ENCODE measurements around the gene SLC49A3.
A peak's percentile ranks its signal among the peaks of the same experiment; 100 is the strongest.
"Not testable (repeated sequence)": the region's sequence is repeated elsewhere in the genome, so short reads cannot be mapped to it uniquely, and the experiment has no call there.

SLC49A3 gene

GRCh38 chr4:712093-712492 lies 23.1 kb upstream of the SLC49A3 start:
- ATAC-seq (ENCODE audit: low read depth) (no peak), DNase-seq (ENCODE audit: low spot score in 2 of 2) (no peak)
- peaks cover 11% of the 10 kb centered on the region for H3K36me3 Mint-ChIP-seq
- H3K4me1 Mint-ChIP-seq = peaks cover 28% of the 10 kb centered on the region
- no peaks in the 10 kb centered on the region for H3K9me3 Mint-ChIP-seq
- H3K4me3 Mint-ChIP-seq = no peak overlapping the region
- no peak overlapping the region for H3K27ac Mint-ChIP-seq
- H3K27me3 Mint-ChIP-seq = no peaks in the 10 kb centered on the region

GRCh38 chr4:710916-711315 lies 22.0 kb upstream of the SLC49A3 start:
- H3K4me3 Mint-ChIP-seq = no peak overlapping the region
- H3K36me3 Mint-ChIP-seq = peaks cover 9% of the 10 kb centered on the region
- no peaks in the 10 kb centered on the region for H3K9me3 Mint-ChIP-seq
- H3K27me3 Mint-ChIP-seq = no peaks in the 10 kb centered on the region
- ATAC-seq (ENCODE audit: low read depth) = no peak
- H3K4me1 Mint-ChIP-seq = peaks cover 30% of the 10 kb centered on the region
- H3K27ac Mint-ChIP-seq = no peak overlapping the region
- no peak for DNase-seq (ENCODE audit: low spot score in 2 of 2)

GRCh38 chr4:710116-710515 lies 21.2 kb upstream of the SLC49A3 start:
- no peak for DNase-seq (ENCODE audit: low spot score in 2 of 2)
- Mint-ChIP-seq H3K27ac (peak overlapping the region; percentile 59), H3K27me3 (no peaks in the 10 kb centered on the region), H3K9me3 (no peaks in the 10 kb centered on the region), H3K36me3 (peaks cover 9% of the 10 kb centered on the region), H3K4me3 (no peak overlapping the region), H3K4me1 (peaks cover 32% of the 10 kb centered on the region)
- no peak for ATAC-seq (ENCODE audit: low read depth)

GRCh38 chr4:709348-709747 lies 20.4 kb upstream of the SLC49A3 start:
- Mint-ChIP-seq H3K9me3 (no peaks in the 10 kb centered on the region), H3K27me3 (no peaks in the 10 kb centered on the region), H3K4me1 (peaks cover 31% of the 10 kb centered on the region), H3K4me3 (no peak overlapping the region), H3K36me3 (peaks cover 6% of the 10 kb centered on the region), H3K27ac (peak overlapping the region; percentile 59)
- no peak for ATAC-seq (ENCODE audit: low read depth)
- DNase-seq (ENCODE audit: low spot score in 2 of 2) = no peak

- Mint-ChIP-seq H3K4me3 (no peak overlapping the region), H3K27ac (no peak overlapping the region), H3K27me3 (no peaks in the 10 kb centered on the region), H3K4me1 (peaks cover 30% of the 10 kb centered on the region), H3K9me3 (no peaks in the 10 kb centered on the region), H3K36me3 (peaks cover 6% of the 10 kb centered on the region)
- ATAC-seq (ENCODE audit: low read depth) = no peak
- DNase-seq (ENCODE audit: low spot score in 2 of 2) = no peak
Observed at GRCh38 chr4:708631-708933, 19.6 kb upstream of the SLC49A3 start.

GRCh38 chr4:707929-708630 lies 19.1 kb upstream of the SLC49A3 start:
- no peak for ATAC-seq (ENCODE audit: low read depth)
- H3K27ac Mint-ChIP-seq = no peak overlapping the region

GRCh38 chr4:706834-707598 lies 18.1 kb upstream of the SLC49A3 start:
- Mint-ChIP-seq H3K27me3 (no peaks in the 10 kb centered on the region), H3K4me1 (peaks cover 30% of the 10 kb centered on the region), H3K9me3 (no peaks in the 10 kb centered on the region), H3K27ac (no peak overlapping the region), H3K4me3 (peak overlapping the region; percentile 48), H3K36me3 (peaks cover 6% of the 10 kb centered on the region)
- ATAC-seq (ENCODE audit: low read depth) (no peak), DNase-seq (ENCODE audit: low spot score in 2 of 2) (no peak)

More at GRCh38 chr4:707929-708630, 19.1 kb upstream of the SLC49A3 start:
- Mint-ChIP-seq H3K36me3 (peaks cover 6% of the 10 kb centered on the region), H3K4me3 (no peak overlapping the region), H3K9me3 (no peaks in the 10 kb centered on the region), H3K4me1 (peaks cover 30% of the 10 kb centered on the region), H3K27me3 (no peaks in the 10 kb centered on the region)
- DNase-seq (ENCODE audit: low spot score in 2 of 2) = no peak

- not testable (repeated sequence) for DNase-seq (ENCODE audit: low spot score in 2 of 2); H3K27me3 Mint-ChIP-seq; H3K9me3 Mint-ChIP-seq; H3K27ac Mint-ChIP-seq; ATAC-seq (ENCODE audit: low read depth); H3K36me3 Mint-ChIP-seq
- Mint-ChIP-seq H3K4me1 (peaks cover 30% of the 10 kb centered on the region), H3K4me3 (peak overlapping the region; percentile 90)
Observed at GRCh38 chr4:706083-706633, 17.2 kb upstream of the SLC49A3 start.

GRCh38 chr4:705278-706082 lies 16.5 kb upstream of the SLC49A3 start, which contains the start of gene PCGF3:
Gene PCGF3, plus strand, starts transcription at chr4:705832. Its CDS starts 27,849 bp downstream, at chr4:733681.
- Mint-ChIP-seq H3K4me3 (peak within 1 kb of the TSS; percentile 90), H3K36me3 (peaks cover 6% of the 10 kb centered on the region), H3K27ac (peak within 1 kb of the TSS; percentile 75), H3K4me1 (peaks cover 34% of the 10 kb centered on the region), H3K27me3 (no peaks in the 10 kb centered on the region), H3K9me3 (no peaks in the 10 kb centered on the region)
- peak; percentile 90 to 93 for DNase-seq (ENCODE audit: low spot score in 2 of 2)
- peak; percentile 96 for ATAC-seq (ENCODE audit: low read depth)

GRCh38 chr4:704971-705277 lies 16.0 kb upstream of the SLC49A3 start:
- no peaks in the 10 kb centered on the region for H3K9me3 Mint-ChIP-seq
- H3K27ac Mint-ChIP-seq = peak overlapping the region; percentile 75
- H3K36me3 Mint-ChIP-seq = peaks cover 2% of the 10 kb centered on the region
- peak overlapping the region; percentile 90 for H3K4me3 Mint-ChIP-seq
- no peak for ATAC-seq (ENCODE audit: low read depth)
- no peak for DNase-seq (ENCODE audit: low spot score in 2 of 2)
- H3K4me1 Mint-ChIP-seq = peaks cover 28% of the 10 kb centered on the region
- H3K27me3 Mint-ChIP-seq = no peaks in the 10 kb centered on the region

GRCh38 chr4:704198-704891 lies 15.4 kb upstream of the SLC49A3 start:
- no peaks in the 10 kb centered on the region for H3K27me3 Mint-ChIP-seq
- ATAC-seq (ENCODE audit: low read depth) (no peak), DNase-seq (ENCODE audit: low spot score in 2 of 2) (no peak)
- no peaks in the 10 kb centered on the region for H3K9me3 Mint-ChIP-seq
- H3K27ac Mint-ChIP-seq = no peak overlapping the region
- H3K36me3 Mint-ChIP-seq = no peaks in the 10 kb centered on the region
- H3K4me3 Mint-ChIP-seq = peak overlapping the region; percentile 90
- peaks cover 25% of the 10 kb centered on the region for H3K4me1 Mint-ChIP-seq

GRCh38 chr4:703336-704197 lies 14.6 kb upstream of the SLC49A3 start:
- no peaks in the 10 kb centered on the region for H3K9me3 Mint-ChIP-seq
- peaks cover 23% of the 10 kb centered on the region for H3K4me1 Mint-ChIP-seq
- H3K27ac Mint-ChIP-seq = no peak overlapping the region
- ATAC-seq (ENCODE audit: low read depth) (no peak), DNase-seq (ENCODE audit: low spot score in 2 of 2) (no peak)
- peaks cover 2% of the 10 kb centered on the region for H3K36me3 Mint-ChIP-seq
- no peaks in the 10 kb centered on the region for H3K27me3 Mint-ChIP-seq
- H3K4me3 Mint-ChIP-seq = no peak overlapping the region

- Mint-ChIP-seq H3K9me3 (no peaks in the 10 kb centered on the region), H3K27me3 (no peaks in the 10 kb centered on the region), H3K4me3 (no peak overlapping the region), H3K27ac (no peak overlapping the region), H3K4me1 (peaks cover 23% of the 10 kb centered on the region), H3K36me3 (peaks cover 2% of the 10 kb centered on the region)
- DNase-seq (ENCODE audit: low spot score in 2 of 2) = no peak
- ATAC-seq (ENCODE audit: low read depth) = no peak
Observed at GRCh38 chr4:702618-703048, 13.7 kb upstream of the SLC49A3 start.
